GM23248 (cell line): Measurements from ENCODE around the gene PPP1R9A.

ENCODE experiments used
- EZH2 ChIP-seq: fragments of 200-600 bp; sonication (generic); IDR thresholded peaks from 2 replicates; pipeline ENCODE4 v1.6.1; 2018; ENCODE audit warnings: antibody characterized with exemption, mild to moderate bottlenecking; ENCODE audit not compliant: insufficient read depth, poor library complexity, severe bottlenecking
- EZH2phosphoT487 ChIP-seq: fragments of 200-600 bp; sonication (generic); IDR thresholded peaks from 2 replicates; pipeline ENCODE4 v1.6.1; 2018; ENCODE audit warnings: antibody characterized with exemption, moderate library complexity, mild to moderate bottlenecking, low read depth; ENCODE audit not compliant: insufficient read depth

- TF ChIP-seq EZH2phosphoT487 (no peak), EZH2 (no peak)
Measured at GRCh38 chr7:95002775-95003174, 95.4 kb downstream of the PPP1R9A start.
